HG03039 (cell line): ENCODE data around the gene HOXB4.

Experiments
- ATAC-seq: cut with Tn5 transposase; IDR thresholded peaks from one replicate; pipeline ENCODE4 v1.9.1; 2021; ENCODE audit warnings: mild to moderate bottlenecking, moderate library complexity; ENCODE audit not compliant: unreplicated experiment

HOXB4 gene

DNA sequence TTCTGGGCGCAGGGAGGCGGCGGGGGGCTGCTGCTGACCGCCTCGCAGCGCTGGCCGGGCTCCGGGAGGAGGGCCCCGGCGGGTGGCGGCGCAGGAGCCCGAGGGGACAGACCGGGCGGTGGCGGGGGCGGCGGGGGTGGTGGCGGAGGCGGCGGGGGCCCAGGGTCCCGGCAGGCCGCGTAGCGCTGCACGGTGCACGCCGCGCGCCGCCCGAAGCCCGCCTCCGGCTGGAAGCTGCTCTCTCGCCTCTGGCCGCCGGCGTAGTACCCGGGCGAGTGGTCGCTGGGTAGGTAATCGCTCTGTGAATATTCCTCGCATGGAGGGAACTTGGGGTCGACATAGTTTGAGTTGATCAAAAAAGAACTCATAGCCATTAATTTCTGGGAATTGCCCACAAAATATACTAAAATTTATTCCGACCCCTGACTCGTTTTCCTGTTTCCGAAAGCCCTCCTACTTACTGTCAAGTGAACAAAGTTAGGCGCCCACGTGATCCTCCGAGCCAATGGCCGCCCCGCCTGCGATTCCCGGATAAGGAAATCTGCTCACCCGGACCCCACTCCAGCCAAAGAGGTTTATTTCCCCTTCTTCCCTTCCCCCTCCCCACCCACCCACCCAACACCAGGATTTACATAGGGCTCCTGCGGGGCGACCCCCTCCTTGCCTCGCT, at the start of gene HOXB4:
HOXB4 (minus strand) TSS at position 405 of the 670 bp plus-strand sequence; CDS start at position 374, 31 bp downstream.
- ATAC-seq = no peak

DNA sequence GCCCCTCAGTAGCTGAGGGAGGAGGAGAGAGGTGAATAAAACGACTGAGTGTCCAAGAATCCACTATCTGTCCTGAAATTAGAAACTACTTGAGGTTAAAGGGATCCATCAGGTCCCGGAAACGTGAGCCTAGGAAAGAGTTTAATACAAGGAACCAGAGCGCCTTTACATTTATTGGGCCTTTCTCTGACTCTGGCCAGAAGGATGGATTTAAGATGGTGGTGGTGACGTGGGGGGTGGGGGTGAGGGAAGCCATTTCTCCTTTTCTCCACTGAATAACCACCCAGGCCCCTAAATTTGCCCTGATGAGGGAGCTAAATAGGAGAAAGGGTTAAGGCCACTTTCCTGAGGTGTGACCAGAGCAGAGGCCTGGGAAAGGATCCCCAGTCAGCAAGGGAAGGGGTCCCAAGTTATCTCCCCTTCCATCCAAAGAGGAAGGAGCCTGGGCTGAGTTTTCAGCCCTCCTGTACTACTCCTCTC, 49.0 kb upstream of the HOXB4 start:
- no peak for ATAC-seq

DNA sequence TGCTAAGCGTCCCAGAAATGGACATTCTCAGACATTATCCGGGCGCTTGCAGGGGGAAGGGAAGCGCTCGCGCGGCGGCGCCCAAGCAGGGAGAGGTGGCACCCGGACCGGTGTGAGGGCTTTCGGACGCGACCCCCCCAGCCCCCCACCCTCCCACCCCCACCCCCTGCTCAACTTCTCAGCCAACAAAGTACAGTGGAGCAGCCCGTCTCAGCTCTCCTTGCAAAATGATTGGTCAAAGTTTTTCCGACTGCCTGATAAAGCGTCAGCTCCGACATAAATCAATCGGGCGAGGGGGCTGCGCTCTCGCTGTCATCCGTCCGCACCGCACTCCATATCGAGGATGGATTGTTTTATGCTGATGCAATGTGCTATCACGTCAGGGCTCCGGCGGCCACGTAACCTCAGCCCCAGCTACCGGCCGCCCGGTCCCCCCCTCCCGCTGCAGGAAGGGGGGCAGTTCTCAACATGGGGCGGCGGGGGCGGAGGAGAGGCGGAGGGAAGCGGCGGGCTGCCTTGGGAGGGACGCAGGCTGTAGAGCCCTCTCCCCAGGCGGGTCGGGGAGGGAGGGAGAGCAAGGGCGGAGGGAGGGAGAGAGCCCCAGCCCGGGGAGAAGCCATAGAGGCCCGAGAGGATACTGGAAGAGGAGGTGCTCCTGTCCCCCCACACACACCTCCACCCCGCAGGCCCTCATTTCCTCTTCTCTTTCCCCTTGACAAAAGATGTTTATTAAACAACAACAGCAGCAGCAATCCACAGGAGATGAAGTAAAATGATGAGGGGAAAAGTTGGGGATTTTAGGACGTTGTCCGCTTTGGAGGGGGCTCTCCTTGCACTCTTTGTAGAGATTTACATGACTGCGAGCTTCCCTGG, 48.3 kb upstream of the HOXB4 start, which contains the start of gene HOXB9:
HOXB9 (minus strand) TSS at position 114 of the 873 bp plus-strand sequence; CDS start at position 25, 89 bp downstream.
- no peak for ATAC-seq

DNA sequence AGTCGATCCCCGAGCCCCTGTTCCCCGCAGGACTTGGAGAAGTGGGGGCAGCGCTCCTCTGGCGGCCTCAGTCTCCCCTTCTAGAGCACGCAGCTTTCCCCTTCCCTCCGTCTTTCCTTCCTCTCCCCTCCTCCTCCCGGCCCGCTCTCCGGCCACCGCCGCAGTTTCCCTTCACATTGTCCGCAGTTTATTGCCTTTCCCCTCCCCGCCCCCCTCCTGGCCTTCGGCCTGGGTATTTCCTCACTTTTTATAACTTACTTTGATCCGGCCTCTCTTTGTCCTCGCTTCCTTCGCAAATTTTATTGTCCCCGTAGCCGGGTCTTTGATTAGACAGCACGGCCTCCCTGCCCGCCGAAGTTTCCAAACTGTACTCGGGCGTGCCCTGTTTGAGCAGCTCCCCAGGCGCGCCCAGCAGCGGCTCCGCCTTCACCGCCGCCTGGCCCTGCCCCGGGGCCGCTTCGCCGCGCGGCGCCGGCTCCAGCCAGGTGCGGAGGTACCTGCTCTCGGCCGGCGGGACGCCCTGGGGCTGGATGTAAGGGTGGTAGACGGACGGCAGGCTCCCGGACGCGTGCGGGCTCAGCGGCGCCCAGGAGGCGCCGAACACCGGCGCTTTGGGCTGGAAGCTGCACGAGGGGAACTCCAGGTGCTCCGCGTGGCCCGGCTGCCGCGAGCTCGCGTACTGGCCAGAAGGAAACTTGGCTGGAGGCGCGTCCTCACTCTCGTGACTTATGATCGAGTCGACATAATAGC, 47.5 kb upstream of the HOXB4 start:
- no peak for ATAC-seq

DNA sequence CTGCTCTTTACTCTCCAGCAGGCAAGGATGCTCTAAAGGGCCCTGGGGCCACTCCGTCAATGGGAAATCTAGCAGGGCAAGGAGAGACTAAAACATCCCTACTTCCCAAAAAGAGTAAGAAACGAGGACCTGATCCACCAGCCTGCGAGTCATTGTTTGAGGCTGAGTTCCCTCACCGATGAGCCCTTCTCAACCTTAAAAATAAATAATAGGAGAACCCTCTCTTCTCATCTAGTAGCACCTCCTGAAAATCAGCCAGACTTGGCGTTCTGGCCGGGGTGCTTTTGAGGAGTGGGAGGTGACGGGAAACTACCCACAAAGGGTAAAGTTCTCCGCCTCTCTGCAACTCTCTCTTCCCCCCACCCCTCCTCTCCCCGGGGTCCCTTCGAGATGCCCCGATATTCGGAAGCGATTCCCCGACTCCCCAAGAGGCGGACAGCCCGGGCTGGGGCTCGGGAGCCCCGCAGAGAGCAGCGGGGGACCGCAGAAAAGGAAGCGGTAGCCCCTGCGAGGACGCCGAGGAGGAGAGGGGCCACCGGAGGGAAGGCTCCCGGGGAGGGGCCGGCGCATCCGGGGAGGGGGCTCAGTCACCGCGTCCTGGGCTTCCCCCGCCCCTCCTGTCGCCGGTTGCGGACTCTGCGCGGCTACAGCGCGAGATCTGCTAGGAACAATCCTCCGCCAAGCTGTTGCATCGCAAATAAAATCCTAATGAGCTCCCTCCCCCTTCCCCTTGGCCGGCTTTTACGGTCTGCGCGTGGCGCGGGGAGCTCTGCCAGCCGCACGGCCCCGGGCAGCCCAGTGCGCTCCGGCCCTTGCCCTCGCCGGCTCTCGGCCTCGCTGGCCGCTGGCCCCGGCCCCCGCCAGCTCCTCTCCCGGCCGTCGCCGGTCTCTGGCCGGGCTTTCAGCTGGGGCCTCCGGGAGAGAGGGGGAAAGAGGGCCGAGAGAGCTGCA, 46.7 kb upstream of the HOXB4 start:
- ATAC-seq = no peak

DNA sequence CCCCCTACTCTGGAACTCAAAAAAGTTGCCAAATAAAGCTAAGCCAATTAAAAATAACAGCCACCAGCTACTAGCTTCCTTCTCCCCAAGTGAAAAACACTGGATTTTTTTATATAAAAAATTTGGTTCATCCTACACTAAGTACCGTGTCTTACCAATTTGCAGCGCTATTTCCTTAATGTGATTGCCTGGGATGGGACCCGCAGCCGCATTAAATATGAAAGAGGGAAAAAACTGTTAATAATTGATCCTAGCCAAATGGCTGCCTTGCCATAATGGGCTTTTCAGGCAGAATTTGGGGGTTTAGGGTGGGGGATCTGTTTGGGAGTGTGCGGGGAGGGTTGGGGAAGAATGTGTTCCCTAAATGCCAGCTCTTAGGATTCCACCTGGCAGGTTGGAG, 46.0 kb upstream of the HOXB4 start:
- no peak for ATAC-seq

DNA sequence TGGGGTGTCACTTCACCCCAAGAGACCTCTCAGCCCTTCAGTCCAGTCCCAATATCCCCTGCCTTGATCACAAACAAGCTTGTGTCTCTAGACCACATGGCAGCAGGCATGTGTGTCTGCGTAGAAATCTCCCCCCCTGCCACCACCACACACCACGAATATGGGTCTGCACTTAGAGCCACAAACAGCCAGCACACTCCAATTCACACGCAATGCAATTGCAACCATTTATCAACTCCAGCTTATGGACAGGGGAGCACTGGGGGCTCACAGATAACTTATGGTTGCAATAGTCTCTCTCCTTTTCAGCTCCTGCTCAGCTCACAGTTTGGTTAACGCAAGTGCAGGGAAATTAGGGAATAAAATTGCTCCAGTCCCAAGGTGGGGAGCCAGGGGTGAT, 45.4 kb upstream of the HOXB4 start:
- ATAC-seq = no peak

DNA sequence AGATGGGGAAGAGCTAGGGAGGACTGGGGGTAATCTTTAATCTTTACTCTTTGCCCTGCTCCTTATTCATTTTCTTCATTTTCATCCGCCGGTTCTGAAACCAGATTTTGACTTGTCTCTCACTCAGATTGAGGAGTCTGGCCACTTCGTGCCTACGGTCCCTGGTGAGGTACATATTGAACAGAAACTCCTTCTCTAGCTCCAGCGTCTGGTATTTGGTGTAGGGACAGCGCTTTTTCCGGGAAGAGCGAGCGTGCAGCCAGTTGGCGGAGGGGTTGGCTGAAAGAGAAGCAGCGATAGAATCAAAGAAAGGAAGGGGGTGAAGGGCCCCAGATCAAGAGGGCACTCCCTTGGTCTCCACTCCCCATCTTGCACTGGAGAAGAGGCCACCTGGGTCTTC, 44.7 kb upstream of the HOXB4 start:
- no peak for ATAC-seq

DNA sequence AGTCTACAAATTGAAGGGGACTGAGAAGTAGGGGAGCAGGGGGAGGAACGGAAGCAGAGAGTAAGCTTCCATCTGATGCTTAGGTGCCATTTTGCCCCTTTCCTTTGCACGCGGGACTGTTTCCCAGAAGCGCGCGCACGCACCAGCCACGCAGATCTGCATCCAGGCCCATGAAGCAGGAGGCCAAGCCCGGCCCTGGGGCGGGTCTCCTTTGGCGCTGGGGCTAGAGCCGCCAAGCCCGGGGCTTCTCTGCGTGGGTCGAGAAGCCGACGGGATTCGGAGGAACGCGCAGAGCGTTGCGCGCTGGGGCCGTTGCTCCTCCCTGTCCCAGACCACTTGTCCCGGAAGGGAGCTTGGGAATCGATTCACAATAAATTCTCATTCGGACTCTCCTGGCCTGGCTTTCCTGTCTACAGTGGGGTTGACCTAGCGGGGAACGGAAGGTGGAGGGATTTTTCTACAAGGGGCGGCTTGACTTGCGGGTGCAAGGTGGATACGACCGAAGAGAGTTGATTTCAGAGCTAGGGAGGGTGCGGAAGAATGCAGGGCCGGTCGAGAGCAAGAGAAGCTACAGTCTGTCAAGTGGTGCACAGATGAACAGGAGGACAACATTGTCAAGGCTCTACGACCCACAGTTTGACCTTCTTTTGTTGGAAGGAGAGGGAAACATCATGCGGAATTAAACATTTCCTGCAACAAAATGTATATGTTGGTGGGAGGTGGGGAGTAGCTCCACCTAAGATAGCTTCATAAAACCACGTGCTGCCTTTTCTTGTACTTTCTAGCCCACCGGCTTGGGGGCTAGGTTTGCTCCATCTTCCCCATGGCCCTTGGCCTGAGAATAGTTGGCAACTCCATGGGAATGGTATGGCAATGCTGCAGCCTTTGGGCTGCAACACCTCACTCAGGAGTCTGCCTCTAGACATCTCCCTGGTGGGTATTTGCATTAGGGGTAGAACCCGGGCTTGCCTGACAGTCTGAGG, 43.6 kb upstream of the HOXB4 start:
- no peak for ATAC-seq

DNA sequence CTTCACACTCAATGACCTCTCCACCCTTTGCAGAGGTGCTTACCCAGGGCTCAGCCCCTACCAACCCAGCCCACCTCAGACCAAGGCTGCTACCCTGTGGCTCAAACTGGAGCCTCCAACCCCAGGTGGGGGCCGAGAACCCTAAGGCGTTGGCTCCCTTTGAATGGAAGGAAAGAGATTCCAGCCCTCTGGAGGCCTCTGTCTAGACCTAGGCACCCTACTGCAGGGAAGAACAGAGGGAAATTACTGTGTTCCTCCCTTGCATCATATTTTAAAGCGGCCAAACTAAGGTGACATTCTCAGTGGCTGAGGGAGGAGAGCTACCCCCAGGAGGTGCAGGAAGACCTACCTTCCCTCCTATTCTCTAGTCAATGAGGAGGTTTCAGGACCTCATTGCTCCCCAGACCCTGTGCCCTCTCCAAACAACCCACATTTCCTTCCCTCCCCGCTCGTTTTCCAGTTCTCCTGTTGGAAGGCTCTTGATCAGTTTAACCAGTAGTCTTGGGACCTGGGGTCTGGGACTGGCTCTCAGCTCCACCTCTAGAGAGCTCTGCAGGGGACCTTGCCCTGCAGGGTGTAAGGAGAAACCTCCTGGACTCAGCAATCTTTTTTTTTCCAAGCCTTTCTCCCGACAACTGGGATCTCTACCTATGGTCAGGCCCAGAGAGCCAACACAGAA, 42.5 kb upstream of the HOXB4 start:
- ATAC-seq = no peak

DNA sequence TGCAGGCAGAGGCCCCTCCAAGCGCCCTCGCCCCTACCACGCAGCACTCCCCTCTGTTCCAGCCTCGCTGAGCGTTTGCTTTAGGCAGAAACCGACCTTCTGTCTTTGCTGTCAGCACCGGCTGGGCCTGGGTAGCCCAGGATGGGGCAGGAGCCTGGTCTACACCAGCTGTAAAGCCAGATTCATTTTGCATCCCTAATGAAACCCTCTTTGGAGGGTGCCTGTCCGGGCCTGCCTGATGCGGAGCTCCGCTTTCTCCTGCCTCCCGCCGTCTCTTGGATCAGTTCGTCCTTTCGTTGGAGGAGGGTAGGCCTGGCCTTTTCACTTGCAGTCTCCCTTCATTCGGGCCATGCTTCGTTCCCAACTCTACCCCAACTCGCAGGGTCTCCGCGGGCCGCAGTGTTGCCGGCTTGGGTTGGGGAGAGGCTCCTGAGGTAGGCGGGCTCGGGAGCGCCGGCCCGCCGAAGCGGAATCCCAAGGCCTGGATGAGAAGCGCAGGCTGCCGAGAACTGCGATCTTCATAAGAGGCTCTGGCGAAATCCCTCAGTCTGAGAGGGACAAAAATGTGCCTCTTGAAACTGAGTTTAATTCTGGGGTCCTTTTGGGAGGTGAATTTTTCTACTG, 41.8 kb upstream of the HOXB4 start:
- ATAC-seq = no peak

DNA sequence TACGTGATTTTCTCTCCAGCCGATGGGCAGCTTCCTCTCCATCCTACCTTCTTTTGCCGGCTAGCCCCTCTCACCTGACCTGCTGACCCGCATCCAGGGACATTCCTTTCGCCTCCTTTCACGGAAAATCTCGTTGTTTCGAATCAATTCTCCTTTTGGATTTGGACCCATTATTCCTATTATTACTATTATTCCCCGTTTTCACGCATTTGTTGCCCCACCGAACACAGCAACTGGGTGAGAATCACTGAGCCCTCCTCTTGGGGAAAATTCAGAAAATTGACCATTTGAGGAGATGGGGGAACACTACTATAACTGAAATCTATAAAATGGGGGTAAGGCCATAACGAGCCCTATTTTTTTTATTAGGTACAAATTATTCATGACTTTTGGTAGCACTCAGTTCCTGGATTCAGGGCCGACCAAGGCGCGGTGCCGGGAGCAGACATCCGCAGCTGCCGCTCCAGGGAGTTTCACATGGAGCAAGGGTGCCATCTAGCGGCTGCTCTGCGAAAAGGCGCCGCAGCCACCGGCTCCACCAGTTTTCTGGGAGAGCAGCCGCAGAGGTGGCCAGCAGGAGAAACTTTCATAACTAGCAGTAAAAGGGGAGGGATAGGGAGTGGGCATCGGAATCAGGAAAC, 40.2 kb upstream of the HOXB4 start:
- no peak for ATAC-seq

DNA sequence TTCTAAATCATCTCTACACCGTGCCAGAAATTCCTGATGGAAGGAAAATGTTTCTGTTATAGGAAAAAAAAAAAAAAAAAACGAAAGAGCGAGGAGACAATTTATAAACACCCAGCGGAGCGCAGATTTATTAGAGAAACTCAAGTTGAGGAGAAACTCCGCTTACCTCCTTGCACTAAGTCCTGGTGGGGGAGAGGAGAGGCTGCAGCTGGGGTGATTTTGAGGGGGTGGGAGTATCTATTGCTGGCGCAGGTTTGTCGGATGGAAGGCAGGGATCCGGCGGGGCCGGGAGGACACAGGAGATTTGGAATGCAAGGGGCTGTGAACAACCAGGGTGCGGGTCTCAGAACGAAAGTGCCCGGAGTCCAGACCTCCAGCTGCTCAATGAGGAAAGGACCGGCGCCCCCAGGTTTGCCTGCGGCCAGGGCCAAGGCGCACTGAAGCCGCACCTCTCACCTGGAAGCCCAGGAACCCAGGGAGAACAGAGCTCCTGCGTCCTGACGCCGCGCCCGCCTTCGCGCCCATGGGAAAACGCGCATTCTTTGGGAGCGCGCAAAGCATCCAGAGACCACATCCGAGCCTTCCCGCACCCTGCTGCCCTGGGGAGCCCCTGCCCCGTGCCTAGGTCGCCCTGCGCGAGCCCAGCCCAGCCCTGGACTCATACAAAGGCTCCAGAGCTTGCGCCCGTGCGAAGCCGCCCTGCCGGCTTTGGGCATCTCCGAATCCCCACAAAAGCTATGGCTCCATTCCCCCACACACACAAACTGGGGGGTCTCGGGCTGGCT, 39.5 kb upstream of the HOXB4 start:
- ATAC-seq = no peak

DNA sequence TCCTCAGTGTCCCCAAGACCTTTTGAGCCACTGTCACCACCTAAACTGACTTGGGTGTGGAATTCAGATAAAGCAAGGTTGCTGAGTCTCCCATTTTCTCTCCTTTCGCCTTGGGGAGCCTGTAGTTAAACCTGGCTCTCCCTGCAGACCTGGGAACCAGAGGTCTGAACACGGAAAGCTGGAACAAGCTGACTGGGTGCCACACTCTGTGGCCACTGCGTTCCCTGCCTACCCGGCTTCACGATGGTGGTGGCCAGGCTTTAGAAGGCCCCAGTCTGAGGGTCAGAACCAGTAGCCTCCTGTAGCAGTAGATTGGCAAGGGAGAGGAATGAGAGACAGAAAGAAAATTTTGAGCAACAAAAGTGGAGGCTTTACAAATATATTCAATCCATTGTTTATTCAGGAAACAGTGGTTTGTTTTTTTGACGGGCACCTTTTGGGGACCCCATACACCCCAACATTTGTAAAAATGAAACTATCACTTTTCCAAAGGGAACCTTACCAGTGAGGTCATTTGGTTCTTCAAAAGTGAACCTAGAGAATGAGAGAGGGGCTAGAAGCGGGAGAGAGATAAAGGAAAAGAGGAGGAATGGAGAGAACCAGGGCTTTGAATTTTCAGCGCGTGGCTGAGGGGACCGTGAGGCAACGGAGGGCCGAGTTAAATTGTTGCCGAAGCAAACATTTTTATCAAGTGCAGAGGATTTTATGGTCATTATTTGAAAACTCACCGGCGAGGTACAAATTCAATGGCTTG, 38.7 kb upstream of the HOXB4 start:
- no peak for ATAC-seq

DNA sequence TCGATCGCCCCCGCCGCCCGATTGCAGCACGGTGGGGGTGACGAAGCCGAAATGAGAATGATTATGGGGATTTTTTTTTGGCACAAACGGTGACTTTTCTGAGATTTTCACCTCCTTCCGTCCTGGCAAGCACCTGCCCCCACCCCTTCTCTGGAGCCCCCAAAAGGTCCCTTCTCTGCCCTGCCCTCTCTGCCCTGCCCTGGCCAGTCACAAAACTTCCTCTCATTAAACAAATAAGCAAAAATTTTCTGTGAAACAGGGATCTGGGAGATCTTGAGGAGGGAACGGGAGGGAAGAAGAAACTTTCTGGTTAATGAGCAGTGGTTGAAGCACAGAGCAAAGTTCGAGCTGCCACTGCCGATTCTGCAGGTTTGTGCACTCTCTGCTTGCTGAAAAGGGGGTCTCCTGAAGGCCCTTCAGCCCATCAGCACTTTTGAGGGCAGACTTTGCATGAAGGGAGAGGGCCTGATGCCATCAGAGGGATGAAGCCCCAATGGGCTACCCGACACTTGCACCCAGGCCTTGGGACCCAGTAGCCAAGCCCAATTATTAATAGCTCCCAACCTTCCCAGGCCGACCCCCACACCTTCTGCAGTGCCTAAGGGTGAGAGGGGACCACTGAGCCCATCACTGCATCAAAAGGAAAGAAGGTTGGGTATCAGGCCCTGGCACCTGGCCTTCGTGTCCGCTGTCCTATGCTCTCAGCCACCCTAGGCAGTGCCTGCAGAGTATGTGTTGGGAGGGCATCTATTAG, 38.0 kb upstream of the HOXB4 start:
- ATAC-seq = no peak
